ENCODE results near the gene NGDN.

DNA sequence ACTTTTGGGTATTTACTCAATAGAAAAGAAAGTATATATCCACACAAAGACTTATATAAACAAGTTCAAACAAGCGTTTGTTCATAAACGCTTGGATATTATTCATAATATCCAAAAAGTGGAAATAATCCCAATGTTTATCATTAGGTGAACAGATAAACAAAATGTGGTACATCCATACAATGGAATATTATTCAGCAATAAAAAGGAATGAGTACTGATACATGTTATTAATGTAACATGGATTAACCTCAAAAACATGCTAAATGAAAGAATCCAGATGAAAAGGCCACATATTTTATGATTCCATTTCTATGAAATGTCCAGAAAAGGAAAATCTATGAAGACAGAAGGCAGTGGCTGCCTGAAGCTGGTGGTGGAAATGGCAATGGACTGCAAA, 17.3 kb upstream of the NGDN start:
- TF ChIP-seq, protein P1, sequence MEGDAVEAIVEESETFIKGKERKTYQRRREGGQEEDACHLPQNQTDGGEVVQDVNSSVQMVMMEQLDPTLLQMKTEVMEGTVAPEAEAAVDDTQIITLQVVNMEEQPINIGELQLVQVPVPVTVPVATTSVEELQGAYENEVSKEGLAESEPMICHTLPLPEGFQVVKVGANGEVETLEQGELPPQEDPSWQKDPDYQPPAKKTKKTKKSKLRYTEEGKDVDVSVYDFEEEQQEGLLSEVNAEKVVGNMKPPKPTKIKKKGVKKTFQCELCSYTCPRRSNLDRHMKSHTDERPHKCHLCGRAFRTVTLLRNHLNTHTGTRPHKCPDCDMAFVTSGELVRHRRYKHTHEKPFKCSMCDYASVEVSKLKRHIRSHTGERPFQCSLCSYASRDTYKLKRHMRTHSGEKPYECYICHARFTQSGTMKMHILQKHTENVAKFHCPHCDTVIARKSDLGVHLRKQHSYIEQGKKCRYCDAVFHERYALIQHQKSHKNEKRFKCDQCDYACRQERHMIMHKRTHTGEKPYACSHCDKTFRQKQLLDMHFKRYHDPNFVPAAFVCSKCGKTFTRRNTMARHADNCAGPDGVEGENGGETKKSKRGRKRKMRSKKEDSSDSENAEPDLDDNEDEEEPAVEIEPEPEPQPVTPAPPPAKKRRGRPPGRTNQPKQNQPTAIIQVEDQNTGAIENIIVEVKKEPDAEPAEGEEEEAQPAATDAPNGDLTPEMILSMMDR (conservative IDR thresholded peaks at IDR 0.05; ENCODE audit: low read depth, low read length), result no peak
- TF ChIP-seq MXI1 (IDR thresholded peaks at IDR 0.05; ENCODE audit: borderline replicate concordance, low read depth, low read length) (no peak), CEBPB (IDR thresholded peaks at IDR 0.05; ENCODE audit: low read depth, low read length) (no peak), RCOR1 (IDR thresholded peaks at IDR 0.05; ENCODE audit: insufficient replicate concordance, low read length) (no peak), RAD21 (IDR thresholded peaks at IDR 0.05; ENCODE audit: low read length) (no peak), NFE2L2 (IDR thresholded peaks at IDR 0.05; ENCODE audit: low read depth, low read length) (no peak), POLR2A (IDR thresholded peaks at IDR 0.05; ENCODE audit: low read depth, low read length) (no peak), MAFK (IDR thresholded peaks at IDR 0.05; ENCODE audit: low read depth, low read length) (no peak), SMC3 (IDR thresholded peaks at IDR 0.05; ENCODE audit: low read depth, low read length) (no peak), MAZ (IDR thresholded peaks at IDR 0.05; ENCODE audit: borderline replicate concordance, low read depth, low read length) (no peak), FOS (IDR thresholded peaks at IDR 0.05; ENCODE audit: low read depth, low read length) (no peak)
- TF ChIP-seq, protein P2, sequence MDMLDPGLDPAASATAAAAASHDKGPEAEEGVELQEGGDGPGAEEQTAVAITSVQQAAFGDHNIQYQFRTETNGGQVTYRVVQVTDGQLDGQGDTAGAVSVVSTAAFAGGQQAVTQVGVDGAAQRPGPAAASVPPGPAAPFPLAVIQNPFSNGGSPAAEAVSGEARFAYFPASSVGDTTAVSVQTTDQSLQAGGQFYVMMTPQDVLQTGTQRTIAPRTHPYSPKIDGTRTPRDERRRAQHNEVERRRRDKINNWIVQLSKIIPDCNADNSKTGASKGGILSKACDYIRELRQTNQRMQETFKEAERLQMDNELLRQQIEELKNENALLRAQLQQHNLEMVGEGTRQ (IDR thresholded peaks at IDR 0.05; ENCODE audit: low read depth, low read length), result no peak

Data from IMR-90 (cell line).